NCI-H146 (cell line): ENCODE data around the gene MPP7.

ENCODE experiments used
- DNase-seq: peaks from one replicate; lab custom pipeline; 2025; lab: John Stamatoyannopoulos, UW

The MPP7 gene

DNA sequence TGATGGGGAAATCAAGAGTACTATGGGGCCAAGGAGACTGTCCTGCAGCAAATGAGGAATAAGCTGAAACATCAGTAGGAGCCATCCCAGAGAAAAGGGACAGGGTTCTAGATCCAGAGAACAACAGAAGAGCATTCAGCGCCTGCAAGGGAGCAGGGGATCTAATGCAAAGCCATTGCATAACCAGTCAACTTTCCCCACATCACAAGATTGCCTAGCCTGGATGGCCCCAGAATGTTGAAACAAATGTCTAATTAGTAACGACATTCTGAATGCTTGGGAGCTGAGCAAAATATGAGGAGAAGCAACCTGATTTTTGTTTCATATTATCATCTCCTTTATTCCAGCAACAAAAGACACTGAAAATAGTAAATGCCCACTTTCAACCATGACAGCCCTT lies 2.7 kb upstream of the MPP7 start:
- no peak for DNase-seq

DNA sequence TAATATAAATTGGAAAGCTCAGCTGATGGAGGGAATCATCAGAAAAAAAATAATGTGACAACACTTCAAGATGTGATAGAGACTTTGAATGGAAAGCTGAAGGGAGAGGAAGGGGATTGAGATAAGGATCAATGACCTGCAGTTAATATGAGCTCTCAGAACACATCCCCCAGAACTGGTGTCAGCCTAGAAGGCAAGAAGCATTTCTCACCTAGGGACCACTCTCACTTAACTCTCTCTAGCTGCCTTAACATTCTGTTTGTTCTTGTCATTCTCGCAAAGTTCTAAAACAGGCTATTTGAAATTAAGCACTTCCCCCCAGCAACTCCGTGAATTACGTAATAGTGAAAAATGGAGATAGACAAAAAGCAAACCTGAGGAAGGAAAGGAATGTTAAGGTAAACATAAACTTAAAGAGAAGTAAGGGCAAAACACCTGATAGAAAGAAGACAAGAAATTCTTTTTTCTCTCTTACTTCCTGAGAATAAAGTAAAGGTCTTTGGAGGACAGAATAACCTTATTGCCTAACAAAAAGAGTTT lies 1.2 kb upstream of the MPP7 start:
- DNase-seq, result no peak

- DNase-seq, result no peak
These were observed 739 bp downstream of the MPP7 start for GRCh38 chr10:28302012-28302637.

DNA sequence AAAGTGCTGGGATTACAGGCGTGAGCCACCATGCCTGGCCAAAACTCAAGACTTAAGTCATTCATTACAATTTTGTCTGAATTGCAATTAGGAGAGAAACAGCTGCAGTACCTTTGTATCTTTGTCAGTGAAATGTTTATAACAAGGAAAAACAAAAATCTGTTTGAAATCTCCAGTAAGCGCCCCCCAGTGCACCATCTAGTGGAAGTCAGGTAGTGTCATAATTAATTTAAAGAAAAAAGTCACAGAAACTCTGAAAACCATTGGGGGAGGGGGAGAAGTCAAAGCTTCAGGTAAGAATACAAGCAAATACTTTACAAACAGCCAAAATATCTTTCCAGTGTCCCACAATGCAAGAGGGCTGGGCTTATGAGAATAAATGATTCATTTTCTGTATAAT lies 2.8 kb downstream of the MPP7 start:
- no peak for DNase-seq

- no peak for DNase-seq
These were observed 3.9 kb downstream of the MPP7 start for GRCh38 chr10:28298951-28299350.

- no peak for DNase-seq
These were observed 6.8 kb downstream of the MPP7 start for GRCh38 chr10:28296023-28296422.

DNA sequence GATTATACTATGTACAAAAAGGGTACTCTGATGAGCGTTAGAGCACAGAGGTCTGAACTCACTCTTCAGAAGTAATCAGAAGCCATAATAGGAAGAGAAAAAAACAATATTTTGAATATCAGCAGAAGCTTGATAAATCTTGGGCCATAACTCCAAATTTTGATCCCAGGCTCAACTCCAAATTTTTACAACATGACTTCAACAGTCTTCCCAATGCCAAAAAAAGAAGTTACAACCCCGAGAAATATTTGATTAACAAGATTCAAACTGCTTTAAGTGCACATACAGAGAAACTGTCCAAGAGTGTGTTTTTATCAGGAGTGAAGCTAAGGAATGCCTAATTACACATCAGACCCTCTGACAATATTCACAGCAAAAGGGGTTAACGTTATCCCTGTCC lies 7.5 kb downstream of the MPP7 start:
- no peak for DNase-seq

DNA sequence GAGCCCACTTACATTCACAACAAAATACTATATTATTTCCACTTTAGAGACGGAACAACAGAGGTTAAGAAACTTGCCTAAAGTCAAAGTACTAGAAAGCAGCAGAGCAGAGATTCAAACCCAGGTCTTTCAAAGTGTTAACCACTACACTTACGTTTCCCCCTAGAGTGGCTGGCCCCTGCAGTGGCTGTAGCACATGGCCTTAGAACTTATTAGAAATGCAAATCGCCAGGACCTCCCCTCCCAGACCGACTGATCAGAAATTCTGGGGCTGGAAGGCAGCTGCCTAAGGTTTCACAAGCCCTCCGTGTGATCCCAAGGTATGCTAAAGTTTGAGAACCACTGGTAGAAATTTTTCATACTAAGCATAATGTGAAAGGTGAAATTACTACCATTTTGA lies 8.1 kb downstream of the MPP7 start:
- no peak for DNase-seq

- DNase-seq, result no peak
These were observed 8.7 kb downstream of the MPP7 start for GRCh38 chr10:28294169-28294532.

DNA sequence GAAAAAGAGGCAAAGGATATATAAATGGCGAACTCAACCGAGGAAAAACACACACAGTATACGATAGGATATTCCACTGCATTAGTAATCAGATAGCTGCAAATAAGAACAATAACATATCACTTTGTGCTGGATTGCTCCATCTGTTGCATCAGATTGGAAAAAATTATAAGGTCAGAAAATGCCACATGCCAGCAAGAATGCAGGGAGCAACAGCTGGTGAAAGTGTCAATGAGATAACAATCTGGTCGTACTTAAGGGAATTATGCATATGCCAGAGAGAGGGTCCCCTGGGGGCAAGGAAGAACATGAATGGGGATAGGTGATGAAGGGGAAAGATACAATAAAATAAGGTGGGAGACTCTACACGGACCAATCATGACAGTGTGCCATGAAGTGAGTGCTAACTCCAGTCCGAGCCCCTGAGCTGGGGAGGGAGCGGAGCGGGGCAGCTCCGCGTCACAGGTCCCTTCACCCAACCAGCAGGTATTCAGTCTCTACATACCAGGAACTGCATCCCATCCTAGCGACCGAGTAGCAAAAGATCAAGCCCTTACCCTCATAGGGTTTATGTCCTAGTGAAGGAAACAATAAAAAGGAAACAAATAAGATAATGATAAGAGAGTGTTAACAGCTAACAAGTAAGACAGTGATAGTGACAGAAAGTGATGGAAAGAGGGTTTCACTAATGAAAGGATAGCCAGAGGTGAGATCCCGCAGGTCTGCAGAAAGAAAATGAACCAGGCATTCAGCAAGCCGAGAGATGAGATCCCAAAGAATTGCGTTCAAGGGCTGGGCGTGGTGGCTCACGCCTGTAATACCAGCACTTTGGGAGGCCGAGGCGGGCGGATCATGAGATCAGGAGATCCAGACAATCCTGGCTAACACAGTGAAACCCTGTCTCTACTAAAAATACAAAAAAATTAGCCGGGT lies 9.4 kb downstream of the MPP7 start:
- no peak for DNase-seq

DNA sequence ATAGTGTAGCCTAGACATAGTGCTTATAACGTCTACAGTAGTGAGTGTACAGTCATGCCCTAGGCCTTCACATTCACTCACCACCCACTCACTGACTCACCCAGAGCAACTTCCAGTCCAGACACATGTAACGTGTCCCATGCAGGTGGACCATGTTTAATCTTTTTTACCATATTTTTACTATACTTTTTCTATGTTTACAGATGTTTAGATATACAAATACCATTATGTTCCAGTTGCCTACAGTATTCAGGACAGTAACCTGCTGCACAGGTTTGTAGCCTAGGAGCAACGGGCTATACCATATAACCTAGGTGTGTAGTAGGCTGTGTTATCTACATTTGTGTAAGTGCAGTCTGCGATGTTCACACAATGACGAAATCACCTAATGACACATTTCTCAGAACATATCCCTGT lies 11.0 kb downstream of the MPP7 start:
- DNase-seq, result no peak

DNA sequence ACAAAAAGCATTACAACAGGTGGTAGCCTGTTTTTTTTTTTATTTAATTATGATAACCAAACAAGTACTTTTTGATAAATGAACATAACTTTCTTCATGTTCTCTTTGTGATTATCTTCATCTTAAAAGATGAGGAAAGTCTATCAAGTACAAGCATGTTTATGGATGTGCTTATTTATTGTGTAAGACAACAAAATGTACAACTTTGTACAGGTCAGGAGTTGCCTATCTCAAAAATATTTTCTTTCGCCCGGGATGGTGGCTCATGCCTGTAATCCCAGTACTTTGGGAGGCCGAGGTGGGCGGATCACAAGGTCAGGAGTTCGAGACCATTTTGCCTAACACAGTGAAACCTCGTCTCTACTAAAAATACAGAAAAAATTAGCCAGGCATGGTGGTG lies 17.0 kb downstream of the MPP7 start:
- no peak for DNase-seq

GRCh38 chr10:28284126-28284525 lies 18.7 kb downstream of the MPP7 start:
- DNase-seq, result no peak

DNA sequence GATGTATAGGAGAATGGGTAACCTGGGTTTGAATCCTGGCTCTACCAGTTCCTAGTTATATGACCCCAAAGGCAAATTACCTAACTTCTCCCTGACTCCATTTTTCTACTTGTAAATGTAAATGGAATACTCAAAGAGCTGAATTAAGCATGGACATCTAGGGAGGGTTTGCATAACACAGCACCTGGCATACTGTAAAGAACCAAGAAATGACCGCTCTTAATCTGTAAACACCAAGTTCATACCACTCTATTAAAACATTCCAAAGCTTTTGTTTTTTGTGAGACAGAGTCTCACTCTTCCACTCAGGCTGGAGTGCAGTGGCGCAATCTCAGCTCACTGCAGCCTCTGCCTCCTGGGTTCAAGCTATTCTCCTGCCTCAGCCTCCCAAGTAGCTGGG lies 19.6 kb downstream of the MPP7 start:
- DNase-seq, result no peak

- DNase-seq, result no peak
These were observed 20.5 kb downstream of the MPP7 start for GRCh38 chr10:28282336-28282735.

GRCh38 chr10:28281726-28282315 lies 21.0 kb downstream of the MPP7 start:
- DNase-seq, result no peak

DNA sequence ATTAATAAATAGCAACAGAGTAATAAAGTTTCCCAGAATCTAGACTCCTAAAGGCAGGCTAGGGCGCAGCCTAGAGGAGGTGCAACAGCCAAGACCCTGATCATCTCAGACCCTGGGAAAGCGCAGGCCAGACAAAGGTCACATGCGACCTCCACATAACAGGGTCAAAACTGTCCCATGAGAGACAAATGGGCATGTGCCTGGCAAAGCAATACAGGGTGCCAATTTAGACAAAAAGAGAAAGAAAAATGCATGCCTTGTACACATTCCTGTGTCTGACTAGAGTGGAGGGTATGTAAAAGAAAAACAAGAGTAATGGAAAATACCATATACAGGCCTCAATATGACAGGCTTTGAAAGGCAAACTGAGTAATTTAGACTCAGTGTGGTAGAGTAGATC lies 22.2 kb downstream of the MPP7 start:
- no peak for DNase-seq

GRCh38 chr10:28279878-28280277 lies 23.0 kb downstream of the MPP7 start:
- DNase-seq, result no peak

DNA sequence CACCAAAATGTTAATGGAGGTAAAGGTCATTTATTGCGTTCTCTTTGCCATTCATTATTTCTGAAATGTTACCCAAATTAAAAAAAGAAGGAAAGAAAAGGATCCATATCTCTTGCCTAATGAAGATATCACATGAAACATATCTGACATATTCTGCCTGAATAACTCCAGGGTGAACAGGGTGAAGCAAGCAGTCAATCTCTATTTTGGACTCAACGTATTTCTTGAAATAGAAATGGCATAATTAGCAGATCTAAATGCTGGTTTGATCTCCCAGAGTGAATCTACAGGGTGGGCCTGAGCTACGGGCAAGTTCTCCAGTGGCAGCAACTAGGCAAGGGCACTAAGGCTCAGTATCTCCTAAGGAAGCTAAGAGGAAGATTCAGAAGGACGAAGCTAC lies 24.0 kb downstream of the MPP7 start:
- DNase-seq, result no peak

DNA sequence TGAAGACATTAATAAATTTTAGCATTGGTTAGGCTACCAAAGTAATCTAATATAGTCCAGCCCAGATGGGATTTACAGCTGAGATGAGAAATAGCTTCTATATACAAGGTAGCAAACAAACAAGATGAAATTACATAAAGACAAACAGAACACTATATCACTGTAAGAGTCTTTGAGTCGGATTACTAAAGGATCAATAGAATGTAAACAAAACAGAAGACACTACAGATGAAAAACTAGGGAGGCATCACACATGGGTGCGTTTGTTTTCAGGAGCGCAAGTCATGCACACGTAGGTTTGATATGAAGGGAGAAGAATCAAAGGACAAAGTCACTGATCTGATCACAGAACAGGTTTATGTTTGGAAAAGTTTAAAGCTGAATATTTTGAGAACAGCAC lies 26.5 kb downstream of the MPP7 start:
- DNase-seq, result no peak

- no peak for DNase-seq
These were observed 28.4 kb downstream of the MPP7 start for GRCh38 chr10:28274475-28274874.

- no peak for DNase-seq
These were observed 29.5 kb downstream of the MPP7 start for GRCh38 chr10:28273343-28273742.

GRCh38 chr10:28269842-28270456 lies 32.9 kb downstream of the MPP7 start:
- no peak for DNase-seq
